ENCODE data around the gene EVA1C. TPM values are rescaled to one million over a fixed set of nuclear protein-coding genes. Genes with fewer than 3 reads are reported as not detected.
A peak's percentile ranks its signal among the peaks of the same experiment; 100 is the strongest.
"Not testable (repeated sequence)": the region's sequence is repeated elsewhere in the genome, so short reads cannot be mapped to it uniquely, and the experiment has no call there.

EVA1C gene
- total RNA-seq, 1 experiment from 2014 or later = 46.5 TPM

GRCh38 chr21:32484706-32485380 lies 72.3 kb downstream of the EVA1C start:
- DNase-seq (ENCODE audit: extremely low read depth, low read depth) = no peak

- no peak for DNase-seq (ENCODE audit: extremely low read depth, low read depth)
Observed at GRCh38 chr21:32492376-32492775, 79.9 kb downstream of the EVA1C start.

GRCh38 chr21:32494934-32495709 lies 82.6 kb downstream of the EVA1C start:
- DNase-seq (ENCODE audit: extremely low read depth, low read depth) = no peak

GRCh38 chr21:32496568-32496967 lies 84.1 kb downstream of the EVA1C start:
- no peak for DNase-seq (ENCODE audit: extremely low read depth, low read depth)

GRCh38 chr21:32499249-32500055 lies 86.9 kb downstream of the EVA1C start:
- no peak for DNase-seq (ENCODE audit: extremely low read depth, low read depth)

- not testable (repeated sequence) for DNase-seq (ENCODE audit: extremely low read depth, low read depth)
Observed at GRCh38 chr21:32503641-32504040, 91.1 kb downstream of the EVA1C start.

- DNase-seq (ENCODE audit: extremely low read depth, low read depth) = not testable (repeated sequence)
Observed at GRCh38 chr21:32505767-32506166, 93.3 kb downstream of the EVA1C start.

GRCh38 chr21:32506411-32506965 lies 94.0 kb downstream of the EVA1C start:
- not testable (repeated sequence) for DNase-seq (ENCODE audit: extremely low read depth, low read depth)

- no peak for DNase-seq (ENCODE audit: extremely low read depth, low read depth)
Observed at GRCh38 chr21:32507342-32507919, 94.9 kb downstream of the EVA1C start.

- DNase-seq (ENCODE audit: extremely low read depth, low read depth) = not testable (repeated sequence)
Observed at GRCh38 chr21:32508036-32508435, 95.5 kb downstream of the EVA1C start.

GRCh38 chr21:32508558-32508957 lies 96.1 kb downstream of the EVA1C start:
- no peak for DNase-seq (ENCODE audit: extremely low read depth, low read depth)

GRCh38 chr21:32508975-32509374 lies 96.5 kb downstream of the EVA1C start:
- DNase-seq (ENCODE audit: extremely low read depth, low read depth) = not testable (repeated sequence)

GRCh38 chr21:32514275-32515055 lies 102.0 kb downstream of the EVA1C start:
- DNase-seq (ENCODE audit: extremely low read depth, low read depth) = no peak

GRCh38 chr21:32515874-32516273 lies 103.4 kb downstream of the EVA1C start:
- DNase-seq (ENCODE audit: extremely low read depth, low read depth) = no peak

- peak; percentile 79 for DNase-seq (ENCODE audit: extremely low read depth, low read depth)
Observed at GRCh38 chr21:32516756-32517649, 104.5 kb downstream of the EVA1C start.

- no peak for DNase-seq (ENCODE audit: extremely low read depth, low read depth)
Observed at GRCh38 chr21:32519945-32520874, 107.7 kb downstream of the EVA1C start.

GRCh38 chr21:32520875-32521735 lies 108.6 kb downstream of the EVA1C start:
- peak; percentile 83 for DNase-seq (ENCODE audit: extremely low read depth, low read depth)
